GM23338 (cell line): ENCODE measurements around the gene STXBP2.

Source experiments
- CREB1 ChIP-seq: fragments of 250-450 bp; sonication (Bioruptor Pico); IDR thresholded peaks from 2 replicates; pipeline ENCODE4 v1.5.0; 2020; ENCODE audit warnings: low read depth, mild to moderate bottlenecking, moderate library complexity
- POLR2AphosphoS5 ChIP-seq: IDR thresholded peaks from 2 replicates; pipeline ENCODE4 v1.6.1; 2016; ENCODE audit warnings: antibody characterized with exemption, low read depth
- TF ChIP-seq, protein P1 (sequence below), 2 experiments: fragments of 200-600 bp in 1 of 2; sonication (generic) in 1 of 2; conservative IDR thresholded peaks; 2 replicates each; pipeline versions ENCODE4 v1.5.1 to v1.6.1; 2016 to 2017; ENCODE audit warnings: antibody characterized with exemption in 2 of 2, low read depth in 2 of 2, mild to moderate bottlenecking in 2 of 2, moderate library complexity in 1 of 2

GRCh38 chr19:7692417-7693088 is 55.6 kb downstream of the STXBP2 start:
- TF ChIP-seq POLR2AphosphoS5 (no peak), CREB1 (no peak)
- TF ChIP-seq, protein P1, sequence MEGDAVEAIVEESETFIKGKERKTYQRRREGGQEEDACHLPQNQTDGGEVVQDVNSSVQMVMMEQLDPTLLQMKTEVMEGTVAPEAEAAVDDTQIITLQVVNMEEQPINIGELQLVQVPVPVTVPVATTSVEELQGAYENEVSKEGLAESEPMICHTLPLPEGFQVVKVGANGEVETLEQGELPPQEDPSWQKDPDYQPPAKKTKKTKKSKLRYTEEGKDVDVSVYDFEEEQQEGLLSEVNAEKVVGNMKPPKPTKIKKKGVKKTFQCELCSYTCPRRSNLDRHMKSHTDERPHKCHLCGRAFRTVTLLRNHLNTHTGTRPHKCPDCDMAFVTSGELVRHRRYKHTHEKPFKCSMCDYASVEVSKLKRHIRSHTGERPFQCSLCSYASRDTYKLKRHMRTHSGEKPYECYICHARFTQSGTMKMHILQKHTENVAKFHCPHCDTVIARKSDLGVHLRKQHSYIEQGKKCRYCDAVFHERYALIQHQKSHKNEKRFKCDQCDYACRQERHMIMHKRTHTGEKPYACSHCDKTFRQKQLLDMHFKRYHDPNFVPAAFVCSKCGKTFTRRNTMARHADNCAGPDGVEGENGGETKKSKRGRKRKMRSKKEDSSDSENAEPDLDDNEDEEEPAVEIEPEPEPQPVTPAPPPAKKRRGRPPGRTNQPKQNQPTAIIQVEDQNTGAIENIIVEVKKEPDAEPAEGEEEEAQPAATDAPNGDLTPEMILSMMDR (conservative IDR thresholded peaks at IDR 0.05; ENCODE audit: low read depth in 2 of 2): no peak
